ENCODE measurements around the gene MGAT4B. TPM values are rescaled to one million over a fixed set of nuclear protein-coding genes. Genes with fewer than 3 reads are reported as not detected.

MGAT4B gene
- total RNA-seq, 1 donor from 2014 or later, result 193 TPM

DNA sequence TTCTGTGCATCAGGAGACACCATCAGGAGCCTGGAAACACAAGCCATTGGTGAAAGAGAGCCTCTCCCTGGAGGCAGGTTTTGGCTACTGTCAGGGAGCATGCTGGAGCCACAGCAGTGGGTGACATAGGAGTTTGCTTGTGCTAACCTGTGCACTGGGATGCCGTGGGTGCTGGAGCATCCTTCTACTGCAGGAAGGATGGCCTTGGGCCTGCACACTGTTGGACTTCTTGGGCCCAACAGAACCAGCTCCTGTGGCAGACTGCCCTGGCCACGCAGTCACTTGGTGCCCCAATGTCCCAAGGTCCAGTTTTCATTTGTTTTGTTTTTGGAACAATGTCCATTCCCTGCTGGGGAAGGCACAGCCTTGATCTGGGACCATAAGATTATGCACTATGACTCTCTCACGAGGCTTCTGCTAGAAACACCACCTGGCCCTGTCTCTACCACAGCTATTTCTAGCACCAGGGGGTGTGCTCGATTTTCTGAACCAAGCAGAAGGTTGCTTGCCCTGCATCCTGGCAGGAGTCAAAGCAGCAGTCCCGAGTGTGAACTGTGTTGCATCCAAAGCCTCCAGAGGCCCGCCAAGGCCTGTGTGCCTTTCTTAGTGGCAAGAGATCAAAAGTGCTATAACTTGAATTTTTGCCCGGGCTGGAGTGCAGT, 18.3 kb downstream of the MGAT4B start:
- Histone ChIP-seq H3K9ac (ENCODE audit: low read length) (no peak overlapping the region), H3K27me3 (ENCODE audit: insufficient read depth, low read length) (no peaks in the 10 kb centered on the region), H3K4me1 (ENCODE audit: insufficient read depth, low read length) (peaks cover 2% of the 10 kb centered on the region), H3K27ac (ENCODE audit: low read depth, low read length) (no peak overlapping the region), H3K4me2 (ENCODE audit: low read length) (no peak overlapping the region), H2AFZ (ENCODE audit: low read depth, low read length) (no peak overlapping the region), H3K4me3 (ENCODE audit: insufficient read depth, low read depth, low read length) (no peak overlapping the region), H3K36me3 (ENCODE audit: insufficient read depth, low read length) (no peaks in the 10 kb centered on the region), H4K20me1 (ENCODE audit: insufficient read depth, low read length) (no peaks in the 10 kb centered on the region), H3K79me2 (ENCODE audit: insufficient read depth, low read length) (no peaks in the 10 kb centered on the region), H3K9me3 (ENCODE audit: insufficient read depth, low read depth, low read length) (no peaks in the 10 kb centered on the region)
- TF ChIP-seq, protein P1, sequence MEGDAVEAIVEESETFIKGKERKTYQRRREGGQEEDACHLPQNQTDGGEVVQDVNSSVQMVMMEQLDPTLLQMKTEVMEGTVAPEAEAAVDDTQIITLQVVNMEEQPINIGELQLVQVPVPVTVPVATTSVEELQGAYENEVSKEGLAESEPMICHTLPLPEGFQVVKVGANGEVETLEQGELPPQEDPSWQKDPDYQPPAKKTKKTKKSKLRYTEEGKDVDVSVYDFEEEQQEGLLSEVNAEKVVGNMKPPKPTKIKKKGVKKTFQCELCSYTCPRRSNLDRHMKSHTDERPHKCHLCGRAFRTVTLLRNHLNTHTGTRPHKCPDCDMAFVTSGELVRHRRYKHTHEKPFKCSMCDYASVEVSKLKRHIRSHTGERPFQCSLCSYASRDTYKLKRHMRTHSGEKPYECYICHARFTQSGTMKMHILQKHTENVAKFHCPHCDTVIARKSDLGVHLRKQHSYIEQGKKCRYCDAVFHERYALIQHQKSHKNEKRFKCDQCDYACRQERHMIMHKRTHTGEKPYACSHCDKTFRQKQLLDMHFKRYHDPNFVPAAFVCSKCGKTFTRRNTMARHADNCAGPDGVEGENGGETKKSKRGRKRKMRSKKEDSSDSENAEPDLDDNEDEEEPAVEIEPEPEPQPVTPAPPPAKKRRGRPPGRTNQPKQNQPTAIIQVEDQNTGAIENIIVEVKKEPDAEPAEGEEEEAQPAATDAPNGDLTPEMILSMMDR (IDR thresholded peaks at IDR 0.05; ENCODE audit: insufficient read depth, low read depth, low read length), result no peak
- no peak for TF ChIP-seq EZH2 (IDR thresholded peaks at IDR 0.05; ENCODE audit: insufficient read depth, low read length)
- DNase-seq (ENCODE audit: low read depth) (no peak), FAIRE-seq (no peak)
- Mint-ChIP-seq H3K4me3 (ENCODE audit: unreplicated experiment) (no peak overlapping the region), H3K27ac (ENCODE audit: unreplicated experiment) (no peak overlapping the region), H3K9me3 (ENCODE audit: unreplicated experiment) (no peaks in the 10 kb centered on the region), H3K4me1 (ENCODE audit: low read depth, unreplicated experiment) (no peaks in the 10 kb centered on the region), H3K36me3 (ENCODE audit: low read depth, unreplicated experiment) (no peaks in the 10 kb centered on the region), H3K27me3 (ENCODE audit: low read depth, unreplicated experiment) (no peaks in the 10 kb centered on the region)

GRCh38 chr5:179786861-179787260, 19.8 kb downstream of the MGAT4B start:
- no peaks in the 10 kb centered on the region for H3K4me1 Mint-ChIP-seq (ENCODE audit: low read depth, unreplicated experiment)
- Histone ChIP-seq H3K36me3 (ENCODE audit: insufficient read depth, low read length) (no peaks in the 10 kb centered on the region), H3K27ac (ENCODE audit: low read depth, low read length) (no peak overlapping the region), H2AFZ (ENCODE audit: low read depth, low read length) (no peak overlapping the region), H3K27me3 (ENCODE audit: insufficient read depth, low read length) (no peaks in the 10 kb centered on the region), H3K4me3 (ENCODE audit: insufficient read depth, low read depth, low read length) (no peak overlapping the region), H3K4me2 (ENCODE audit: low read length) (no peak overlapping the region), H3K79me2 (ENCODE audit: insufficient read depth, low read length) (no peaks in the 10 kb centered on the region), H4K20me1 (ENCODE audit: insufficient read depth, low read length) (peaks cover 8% of the 10 kb centered on the region), H3K9ac (ENCODE audit: low read length) (no peak overlapping the region), H3K4me1 (ENCODE audit: insufficient read depth, low read length) (no peaks in the 10 kb centered on the region), H3K9me3 (ENCODE audit: insufficient read depth, low read depth, low read length) (no peaks in the 10 kb centered on the region)
- no peaks in the 10 kb centered on the region for H3K27me3 Mint-ChIP-seq (ENCODE audit: low read depth, unreplicated experiment)
- no peak for DNase-seq (ENCODE audit: low read depth)
- no peak overlapping the region for H3K27ac Mint-ChIP-seq (ENCODE audit: unreplicated experiment)
- FAIRE-seq, result no peak
- TF ChIP-seq EZH2 (IDR thresholded peaks at IDR 0.05; ENCODE audit: insufficient read depth, low read length), result no peak
- TF ChIP-seq, protein P1 (IDR thresholded peaks at IDR 0.05; ENCODE audit: insufficient read depth, low read depth, low read length), result no peak
- H3K4me3 Mint-ChIP-seq (ENCODE audit: unreplicated experiment), result no peak overlapping the region
- peaks cover 2% of the 10 kb centered on the region for H3K9me3 Mint-ChIP-seq (ENCODE audit: unreplicated experiment)
- H3K36me3 Mint-ChIP-seq (ENCODE audit: low read depth, unreplicated experiment), result no peaks in the 10 kb centered on the region

GRCh38 chr5:179783128-179783527, 23.5 kb downstream of the MGAT4B start:
- no peaks in the 10 kb centered on the region for H3K4me1 ChIP-seq (ENCODE audit: insufficient read depth, low read length)
- no peak overlapping the region for H3K4me3 ChIP-seq (ENCODE audit: insufficient read depth, low read depth, low read length)
- peaks cover 10% of the 10 kb centered on the region for H3K36me3 ChIP-seq (ENCODE audit: insufficient read depth, low read length)
- no peak for DNase-seq (ENCODE audit: low read depth)
- Mint-ChIP-seq H3K27me3 (ENCODE audit: low read depth, unreplicated experiment) (no peaks in the 10 kb centered on the region), H3K4me3 (ENCODE audit: unreplicated experiment) (no peak overlapping the region), H3K4me1 (ENCODE audit: low read depth, unreplicated experiment) (no peaks in the 10 kb centered on the region), H3K36me3 (ENCODE audit: low read depth, unreplicated experiment) (peaks cover 9% of the 10 kb centered on the region), H3K9me3 (ENCODE audit: unreplicated experiment) (peaks cover 2% of the 10 kb centered on the region), H3K27ac (ENCODE audit: unreplicated experiment) (no peak overlapping the region)
- H3K9me3 ChIP-seq (ENCODE audit: insufficient read depth, low read depth, low read length), result no peaks in the 10 kb centered on the region
- H3K27me3 ChIP-seq (ENCODE audit: insufficient read depth, low read length), result no peaks in the 10 kb centered on the region
- TF ChIP-seq, protein P1 (IDR thresholded peaks at IDR 0.05; ENCODE audit: insufficient read depth, low read depth, low read length), result no peak
- TF ChIP-seq EZH2 (IDR thresholded peaks at IDR 0.05; ENCODE audit: insufficient read depth, low read length), result no peak
- no peak overlapping the region for H3K4me2 ChIP-seq (ENCODE audit: low read length)
- no peak overlapping the region for H3K27ac ChIP-seq (ENCODE audit: low read depth, low read length)
- no peak for FAIRE-seq
- no peaks in the 10 kb centered on the region for H3K79me2 ChIP-seq (ENCODE audit: insufficient read depth, low read length)
- H2AFZ ChIP-seq (ENCODE audit: low read depth, low read length), result no peak overlapping the region
- peaks cover 13% of the 10 kb centered on the region for H4K20me1 ChIP-seq (ENCODE audit: insufficient read depth, low read length)
- H3K9ac ChIP-seq (ENCODE audit: low read length), result no peak overlapping the region
